HUES6 (cell line): ENCODE data around the gene UNC5C.

Experiments
- H3K27ac ChIP-seq: 2 replicates; pipeline ENCODE4 v1.7.0; 2013; ENCODE audit warnings: low read depth, mild to moderate bottlenecking, low read length, inconsistent platforms
- H3K27me3 ChIP-seq: 2 replicates; pipeline ENCODE4 v1.6.1; 2013; ENCODE audit warnings: low read length; ENCODE audit not compliant: control insufficient read depth, insufficient read depth
- H3K36me3 ChIP-seq: 2 replicates; pipeline ENCODE4 v1.6.1; 2013; ENCODE audit warnings: low read length; ENCODE audit not compliant: control insufficient read depth, insufficient read depth
- H3K4me1 ChIP-seq: 2 replicates; pipeline ENCODE4 v1.6.1; 2013; ENCODE audit warnings: low read length; ENCODE audit not compliant: control insufficient read depth, insufficient read depth
- H3K4me3 ChIP-seq: 2 replicates; pipeline ENCODE4 v1.5.1; 2013; ENCODE audit warnings: low read depth, low read length
- H3K9ac ChIP-seq: one replicate; pipeline ENCODE4 v1.6.1; 2013; ENCODE audit warnings: mild to moderate bottlenecking, low read length
- H3K9me3 ChIP-seq: 2 replicates; pipeline ENCODE4 v1.6.1; 2013; ENCODE audit warnings: low read depth, low read length; ENCODE audit not compliant: control insufficient read depth, insufficient read depth

The UNC5C gene

GRCh38 chr4:95122001-95122400 is 426.8 kb downstream of the UNC5C start:
- H3K4me3 ChIP-seq, result no peak overlapping the region
- H3K27ac ChIP-seq, result no peak overlapping the region
- no peaks in the 10 kb centered on the region for H3K9me3 ChIP-seq
- no peak overlapping the region for H3K9ac ChIP-seq
- H3K4me1 ChIP-seq, result no peaks in the 10 kb centered on the region
- no peaks in the 10 kb centered on the region for H3K36me3 ChIP-seq
- no peaks in the 10 kb centered on the region for H3K27me3 ChIP-seq

GRCh38 chr4:95120456-95120855 is 428.3 kb downstream of the UNC5C start:
- no peak overlapping the region for H3K27ac ChIP-seq
- no peaks in the 10 kb centered on the region for H3K36me3 ChIP-seq
- H3K9ac ChIP-seq, result no peak overlapping the region
- H3K4me1 ChIP-seq, result no peaks in the 10 kb centered on the region
- no peak overlapping the region for H3K4me3 ChIP-seq
- no peaks in the 10 kb centered on the region for H3K27me3 ChIP-seq
- H3K9me3 ChIP-seq, result no peaks in the 10 kb centered on the region

GRCh38 chr4:95118497-95118896 is 430.3 kb downstream of the UNC5C start:
- no peak overlapping the region for H3K4me3 ChIP-seq
- no peak overlapping the region for H3K27ac ChIP-seq
- no peaks in the 10 kb centered on the region for H3K36me3 ChIP-seq

GRCh38 chr4:95114521-95114920 is 434.3 kb downstream of the UNC5C start:
- Histone ChIP-seq H3K9me3 (no peaks in the 10 kb centered on the region), H3K9ac (no peak overlapping the region), H3K27ac (no peak overlapping the region), H3K27me3 (no peaks in the 10 kb centered on the region), H3K36me3 (no peaks in the 10 kb centered on the region), H3K4me3 (no peak overlapping the region), H3K4me1 (no peaks in the 10 kb centered on the region)

More at GRCh38 chr4:95118497-95118896, 430.3 kb downstream of the UNC5C start:
- Histone ChIP-seq H3K9me3 (no peaks in the 10 kb centered on the region), H3K27me3 (no peaks in the 10 kb centered on the region), H3K4me1 (no peaks in the 10 kb centered on the region), H3K9ac (no peak overlapping the region)
